ENCODE data around the gene SSBP3.

DNA sequence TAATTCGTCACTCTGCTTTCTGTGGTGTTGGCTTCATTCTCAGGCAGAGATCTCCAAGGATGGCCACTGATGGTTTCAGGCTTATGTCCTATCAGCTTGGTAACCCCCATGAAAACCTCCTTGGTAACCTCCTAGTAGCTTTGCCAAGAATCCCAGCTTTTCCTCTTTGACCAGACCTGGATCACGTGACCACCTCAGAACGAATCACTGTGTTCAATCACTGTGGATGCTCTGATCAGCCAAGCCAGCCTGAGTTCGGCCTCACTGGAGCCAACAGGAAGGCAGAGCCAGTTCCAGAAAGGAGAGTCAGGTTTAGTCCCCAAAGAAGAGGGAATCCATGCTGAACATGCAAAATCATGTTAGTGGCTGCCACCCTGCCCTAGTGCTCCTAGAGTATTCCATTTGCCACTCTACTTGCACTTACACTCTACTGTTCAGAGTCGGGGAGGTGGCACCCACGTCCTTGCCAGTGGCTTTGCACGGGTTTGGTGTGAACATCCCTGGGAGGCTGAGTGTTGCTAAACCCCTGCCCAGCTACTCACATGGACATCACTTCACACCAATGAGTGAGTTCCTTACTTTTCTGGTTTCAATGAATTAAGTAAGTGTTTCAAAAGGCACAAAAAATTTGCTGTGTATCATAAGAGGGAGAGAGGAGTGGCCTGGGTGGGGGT is 33.5 kb upstream of the SSBP3 start:
- no peak for TF ChIP-seq POLR2AphosphoS5 (IDR thresholded peaks at IDR 0.05; ENCODE audit: low read depth)
- TF ChIP-seq, protein P1, sequence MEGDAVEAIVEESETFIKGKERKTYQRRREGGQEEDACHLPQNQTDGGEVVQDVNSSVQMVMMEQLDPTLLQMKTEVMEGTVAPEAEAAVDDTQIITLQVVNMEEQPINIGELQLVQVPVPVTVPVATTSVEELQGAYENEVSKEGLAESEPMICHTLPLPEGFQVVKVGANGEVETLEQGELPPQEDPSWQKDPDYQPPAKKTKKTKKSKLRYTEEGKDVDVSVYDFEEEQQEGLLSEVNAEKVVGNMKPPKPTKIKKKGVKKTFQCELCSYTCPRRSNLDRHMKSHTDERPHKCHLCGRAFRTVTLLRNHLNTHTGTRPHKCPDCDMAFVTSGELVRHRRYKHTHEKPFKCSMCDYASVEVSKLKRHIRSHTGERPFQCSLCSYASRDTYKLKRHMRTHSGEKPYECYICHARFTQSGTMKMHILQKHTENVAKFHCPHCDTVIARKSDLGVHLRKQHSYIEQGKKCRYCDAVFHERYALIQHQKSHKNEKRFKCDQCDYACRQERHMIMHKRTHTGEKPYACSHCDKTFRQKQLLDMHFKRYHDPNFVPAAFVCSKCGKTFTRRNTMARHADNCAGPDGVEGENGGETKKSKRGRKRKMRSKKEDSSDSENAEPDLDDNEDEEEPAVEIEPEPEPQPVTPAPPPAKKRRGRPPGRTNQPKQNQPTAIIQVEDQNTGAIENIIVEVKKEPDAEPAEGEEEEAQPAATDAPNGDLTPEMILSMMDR (conservative IDR thresholded peaks at IDR 0.05; ENCODE audit: low read depth in 2 of 2) = no peak
- TF ChIP-seq JUNB (IDR thresholded peaks at IDR 0.05; ENCODE audit: unreplicated experiment) = no peak
- TF ChIP-seq EZH2 (IDR thresholded peaks at IDR 0.05; ENCODE audit: low read depth, unreplicated experiment) = no peak
- no peak for TF ChIP-seq CREB1 (CRISPR knock-in tag; IDR thresholded peaks at IDR 0.05; ENCODE audit: low read depth)
- TF ChIP-seq, protein P2, sequence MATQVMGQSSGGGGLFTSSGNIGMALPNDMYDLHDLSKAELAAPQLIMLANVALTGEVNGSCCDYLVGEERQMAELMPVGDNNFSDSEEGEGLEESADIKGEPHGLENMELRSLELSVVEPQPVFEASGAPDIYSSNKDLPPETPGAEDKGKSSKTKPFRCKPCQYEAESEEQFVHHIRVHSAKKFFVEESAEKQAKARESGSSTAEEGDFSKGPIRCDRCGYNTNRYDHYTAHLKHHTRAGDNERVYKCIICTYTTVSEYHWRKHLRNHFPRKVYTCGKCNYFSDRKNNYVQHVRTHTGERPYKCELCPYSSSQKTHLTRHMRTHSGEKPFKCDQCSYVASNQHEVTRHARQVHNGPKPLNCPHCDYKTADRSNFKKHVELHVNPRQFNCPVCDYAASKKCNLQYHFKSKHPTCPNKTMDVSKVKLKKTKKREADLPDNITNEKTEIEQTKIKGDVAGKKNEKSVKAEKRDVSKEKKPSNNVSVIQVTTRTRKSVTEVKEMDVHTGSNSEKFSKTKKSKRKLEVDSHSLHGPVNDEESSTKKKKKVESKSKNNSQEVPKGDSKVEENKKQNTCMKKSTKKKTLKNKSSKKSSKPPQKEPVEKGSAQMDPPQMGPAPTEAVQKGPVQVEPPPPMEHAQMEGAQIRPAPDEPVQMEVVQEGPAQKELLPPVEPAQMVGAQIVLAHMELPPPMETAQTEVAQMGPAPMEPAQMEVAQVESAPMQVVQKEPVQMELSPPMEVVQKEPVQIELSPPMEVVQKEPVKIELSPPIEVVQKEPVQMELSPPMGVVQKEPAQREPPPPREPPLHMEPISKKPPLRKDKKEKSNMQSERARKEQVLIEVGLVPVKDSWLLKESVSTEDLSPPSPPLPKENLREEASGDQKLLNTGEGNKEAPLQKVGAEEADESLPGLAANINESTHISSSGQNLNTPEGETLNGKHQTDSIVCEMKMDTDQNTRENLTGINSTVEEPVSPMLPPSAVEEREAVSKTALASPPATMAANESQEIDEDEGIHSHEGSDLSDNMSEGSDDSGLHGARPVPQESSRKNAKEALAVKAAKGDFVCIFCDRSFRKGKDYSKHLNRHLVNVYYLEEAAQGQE (IDR thresholded peaks at IDR 0.05; ENCODE audit: unreplicated experiment) = no peak
- no peak for TF ChIP-seq EZH2phosphoT487 (IDR thresholded peaks at IDR 0.05; ENCODE audit: unreplicated experiment)
- no peak for TF ChIP-seq STAT1 (IDR thresholded peaks at IDR 0.05; ENCODE audit: unreplicated experiment)
- TF ChIP-seq, protein P3, sequence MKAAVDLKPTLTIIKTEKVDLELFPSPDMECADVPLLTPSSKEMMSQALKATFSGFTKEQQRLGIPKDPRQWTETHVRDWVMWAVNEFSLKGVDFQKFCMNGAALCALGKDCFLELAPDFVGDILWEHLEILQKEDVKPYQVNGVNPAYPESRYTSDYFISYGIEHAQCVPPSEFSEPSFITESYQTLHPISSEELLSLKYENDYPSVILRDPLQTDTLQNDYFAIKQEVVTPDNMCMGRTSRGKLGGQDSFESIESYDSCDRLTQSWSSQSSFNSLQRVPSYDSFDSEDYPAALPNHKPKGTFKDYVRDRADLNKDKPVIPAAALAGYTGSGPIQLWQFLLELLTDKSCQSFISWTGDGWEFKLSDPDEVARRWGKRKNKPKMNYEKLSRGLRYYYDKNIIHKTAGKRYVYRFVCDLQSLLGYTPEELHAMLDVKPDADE (IDR thresholded peaks at IDR 0.05) = no peak
- TF ChIP-seq, protein P4, sequence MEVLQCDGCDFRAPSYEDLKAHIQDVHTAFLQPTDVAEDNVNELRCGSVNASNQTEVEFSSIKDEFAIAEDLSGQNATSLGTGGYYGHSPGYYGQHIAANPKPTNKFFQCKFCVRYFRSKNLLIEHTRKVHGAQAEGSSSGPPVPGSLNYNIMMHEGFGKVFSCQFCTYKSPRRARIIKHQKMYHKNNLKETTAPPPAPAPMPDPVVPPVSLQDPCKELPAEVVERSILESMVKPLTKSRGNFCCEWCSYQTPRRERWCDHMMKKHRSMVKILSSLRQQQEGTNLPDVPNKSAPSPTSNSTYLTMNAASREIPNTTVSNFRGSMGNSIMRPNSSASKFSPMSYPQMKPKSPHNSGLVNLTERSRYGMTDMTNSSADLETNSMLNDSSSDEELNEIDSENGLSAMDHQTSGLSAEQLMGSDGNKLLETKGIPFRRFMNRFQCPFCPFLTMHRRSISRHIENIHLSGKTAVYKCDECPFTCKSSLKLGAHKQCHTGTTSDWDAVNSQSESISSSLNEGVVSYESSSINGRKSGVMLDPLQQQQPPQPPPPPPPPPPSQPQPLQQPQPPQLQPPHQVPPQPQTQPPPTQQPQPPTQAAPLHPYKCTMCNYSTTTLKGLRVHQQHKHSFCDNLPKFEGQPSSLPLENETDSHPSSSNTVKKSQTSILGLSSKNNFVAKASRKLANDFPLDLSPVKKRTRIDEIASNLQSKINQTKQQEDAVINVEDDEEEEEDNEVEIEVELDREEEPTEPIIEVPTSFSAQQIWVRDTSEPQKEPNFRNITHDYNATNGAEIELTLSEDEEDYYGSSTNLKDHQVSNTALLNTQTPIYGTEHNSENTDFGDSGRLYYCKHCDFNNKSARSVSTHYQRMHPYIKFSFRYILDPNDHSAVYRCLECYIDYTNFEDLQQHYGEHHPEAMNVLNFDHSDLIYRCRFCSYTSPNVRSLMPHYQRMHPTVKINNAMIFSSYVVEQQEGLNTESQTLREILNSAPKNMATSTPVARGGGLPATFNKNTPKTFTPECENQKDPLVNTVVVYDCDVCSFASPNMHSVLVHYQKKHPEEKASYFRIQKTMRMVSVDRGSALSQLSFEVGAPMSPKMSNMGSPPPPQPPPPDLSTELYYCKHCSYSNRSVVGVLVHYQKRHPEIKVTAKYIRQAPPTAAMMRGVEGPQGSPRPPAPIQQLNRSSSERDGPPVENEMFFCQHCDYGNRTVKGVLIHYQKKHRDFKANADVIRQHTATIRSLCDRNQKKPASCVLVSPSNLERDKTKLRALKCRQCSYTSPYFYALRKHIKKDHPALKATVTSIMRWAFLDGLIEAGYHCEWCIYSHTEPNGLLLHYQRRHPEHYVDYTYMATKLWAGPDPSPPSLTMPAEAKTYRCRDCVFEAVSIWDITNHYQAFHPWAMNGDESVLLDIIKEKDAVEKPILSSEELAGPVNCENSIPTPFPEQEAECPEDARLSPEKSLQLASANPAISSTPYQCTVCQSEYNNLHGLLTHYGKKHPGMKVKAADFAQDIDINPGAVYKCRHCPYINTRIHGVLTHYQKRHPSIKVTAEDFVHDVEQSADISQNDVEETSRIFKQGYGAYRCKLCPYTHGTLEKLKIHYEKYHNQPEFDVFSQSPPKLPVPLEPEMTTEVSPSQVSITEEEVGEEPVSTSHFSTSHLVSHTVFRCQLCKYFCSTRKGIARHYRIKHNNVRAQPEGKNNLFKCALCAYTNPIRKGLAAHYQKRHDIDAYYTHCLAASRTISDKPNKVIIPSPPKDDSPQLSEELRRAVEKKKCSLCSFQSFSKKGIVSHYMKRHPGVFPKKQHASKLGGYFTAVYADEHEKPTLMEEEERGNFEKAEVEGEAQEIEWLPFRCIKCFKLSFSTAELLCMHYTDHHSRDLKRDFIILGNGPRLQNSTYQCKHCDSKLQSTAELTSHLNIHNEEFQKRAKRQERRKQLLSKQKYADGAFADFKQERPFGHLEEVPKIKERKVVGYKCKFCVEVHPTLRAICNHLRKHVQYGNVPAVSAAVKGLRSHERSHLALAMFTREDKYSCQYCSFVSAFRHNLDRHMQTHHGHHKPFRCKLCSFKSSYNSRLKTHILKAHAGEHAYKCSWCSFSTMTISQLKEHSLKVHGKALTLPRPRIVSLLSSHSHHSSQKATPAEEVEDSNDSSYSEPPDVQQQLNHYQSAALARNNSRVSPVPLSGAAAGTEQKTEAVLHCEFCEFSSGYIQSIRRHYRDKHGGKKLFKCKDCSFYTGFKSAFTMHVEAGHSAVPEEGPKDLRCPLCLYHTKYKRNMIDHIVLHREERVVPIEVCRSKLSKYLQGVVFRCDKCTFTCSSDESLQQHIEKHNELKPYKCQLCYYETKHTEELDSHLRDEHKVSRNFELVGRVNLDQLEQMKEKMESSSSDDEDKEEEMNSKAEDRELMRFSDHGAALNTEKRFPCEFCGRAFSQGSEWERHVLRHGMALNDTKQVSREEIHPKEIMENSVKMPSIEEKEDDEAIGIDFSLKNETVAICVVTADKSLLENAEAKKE (CRISPR knock-in tag; IDR thresholded peaks at IDR 0.05) = no peak
